Liver (tissue), 9 donors: Measurements from ENCODE around the gene RPTOR. TPM values are rescaled to one million over a fixed set of nuclear protein-coding genes. Genes with fewer than 3 reads are reported as not detected.

Source experiments
- DNase-seq: peaks from one replicate; pipeline ENCODE4 v3.0.0-alpha.2; 2017; ENCODE audit warnings: low spot score
- H3K27ac ChIP-seq, 2 donors: one replicate each; pipeline ENCODE4 v1.7.0; 2013; ENCODE audit warnings: inconsistent platforms in 2 of 2, low read length in 2 of 2, control low read depth in 1 of 2, low read depth in 1 of 2, mild to moderate bottlenecking in 1 of 2
- H3K27me3 ChIP-seq, 4 donors: one replicate each; pipeline versions ENCODE4 v1.6.1 to v1.7.0; 2013; ENCODE audit warnings: low read length in 3 of 4, inconsistent platforms in 1 of 4, mild to moderate bottlenecking in 1 of 4, moderate library complexity in 1 of 4; ENCODE audit not compliant: control insufficient read depth in 4 of 4, insufficient read depth in 4 of 4
- H3K36me3 ChIP-seq, 4 donors: one replicate each; pipeline versions ENCODE4 v1.6.1 to v1.7.0; 2013; ENCODE audit warnings: low read length in 3 of 4, mild to moderate bottlenecking in 3 of 4, low read depth in 1 of 4, moderate library complexity in 1 of 4; ENCODE audit not compliant: control insufficient read depth in 4 of 4, insufficient read depth in 3 of 4
- H3K4me1 ChIP-seq, 4 donors: one replicate each; pipeline versions ENCODE4 v1.6.1 to v1.7.0; 2013; ENCODE audit warnings: low read length in 3 of 4, mild to moderate bottlenecking in 3 of 4, moderate library complexity in 1 of 4; ENCODE audit not compliant: control insufficient read depth in 4 of 4, insufficient read depth in 4 of 4
- H3K4me3 ChIP-seq, 3 donors: one replicate each; pipeline versions ENCODE4 v1.6.1 to v1.7.0; 2013; ENCODE audit warnings: low read length in 3 of 3, control low read depth in 1 of 3, low read depth in 1 of 3, mild to moderate bottlenecking in 1 of 3
- H3K9ac ChIP-seq, 2 donors: one replicate each; pipeline ENCODE4 v1.7.0; 2013; ENCODE audit warnings: low read length in 2 of 2, mild to moderate bottlenecking in 2 of 2, moderate library complexity in 2 of 2, control low read depth in 1 of 2, low read depth in 1 of 2
- H3K9me3 ChIP-seq, 4 donors: one replicate each; pipeline versions ENCODE4 v1.6.1 to v1.7.0; 2013; ENCODE audit warnings: low read length in 3 of 4; ENCODE audit not compliant: control insufficient read depth in 4 of 4
- EGR1 ChIP-seq, 2 donors: IDR thresholded peaks; 2 replicates each; pipeline ENCODE4 v1.6.1; 2016 to 2018; ENCODE audit warnings: antibody characterized with exemption in 2 of 2, low read depth in 2 of 2
- FOXA1 ChIP-seq: IDR thresholded peaks from 2 replicates; pipeline ENCODE4 v1.6.1; 2016; ENCODE audit warnings: antibody characterized with exemption
- HNF4A ChIP-seq, 2 donors: conservative IDR thresholded peaks; 2 replicates each; pipeline ENCODE4 v1.6.1; 2016; ENCODE audit warnings: antibody characterized with exemption in 2 of 2, mild to moderate bottlenecking in 2 of 2
- JUND ChIP-seq, 2 donors: IDR thresholded peaks; 2 replicates each; pipeline ENCODE4 v1.6.1; 2016; ENCODE audit warnings: antibody characterized with exemption in 2 of 2
- NR2F2 ChIP-seq: IDR thresholded peaks from 2 replicates; pipeline ENCODE4 v1.6.1; 2016; ENCODE audit warnings: antibody characterized with exemption
- RAD21 ChIP-seq, 2 donors: IDR thresholded peaks; 2 replicates each; pipeline ENCODE4 v1.6.1; 2016; ENCODE audit warnings: antibody characterized with exemption in 2 of 2, mild to moderate bottlenecking in 2 of 2
- RXRA ChIP-seq, 2 donors: IDR thresholded peaks; 2 replicates each; pipeline ENCODE4 v1.6.1; 2017 to 2018; ENCODE audit warnings: antibody characterized with exemption in 2 of 2, mild to moderate bottlenecking in 1 of 2
- WGBS: extraction: QIAGEN DNeasy Blood & Tissue Kit; methylation state at CpG from one replicate; pipeline ENCODE4 v1.1.7; 2013; 5-methylcytosine and 5-hydroxymethylcytosine counted together
- polyA plus RNA-seq, 2 donors: library from polyadenylated mRNA; stranded (reverse) in 1 of 2; unstranded in 1 of 2; fragments of 200-250 nt in 1 of 2; fragments of >200 nt in 1 of 2; fragmentation: Nextera tagmentation in 1 of 2; extraction: Ambion mirVana in 1 of 2; gene quantifications; one replicate each; pipeline versions ENCODE4 v1.2.1 to v1.2.3, GENCODE V29; 2013 to 2015
- total RNA-seq, 2 donors: library from RNA; depleted of rRNA; stranded (reverse); fragments of >200 nt; gene quantifications; one replicate each; pipeline ENCODE4 v1.2.3, GENCODE V29; 2014
- TF ChIP-seq, protein P1 (sequence below): IDR thresholded peaks from 2 replicates; pipeline ENCODE4 v1.6.1; 2016; ENCODE audit warnings: antibody characterized with exemption
- TF ChIP-seq, protein P2 (sequence below): fragments of 150-350 bp; IDR thresholded peaks from 2 replicates; pipeline ENCODE4 v1.5.1; 2017; ENCODE audit warnings: improper control_type of control experiment, low read depth, low read length; ENCODE audit not compliant: missing input control
- TF ChIP-seq, protein P3 (sequence below): IDR thresholded peaks from 2 replicates; pipeline ENCODE4 v1.6.1; 2016; ENCODE audit warnings: antibody characterized with exemption
- donor health status: healthy.
- donor health status: healthy.
- donor health status: healthy.
- donor health status: healthy.
- donor health status: healthy.

RPTOR gene
- total and polyA plus RNA-seq, 4 donors, result 4.8 to 25.4 (median 11.6) TPM

DNA sequence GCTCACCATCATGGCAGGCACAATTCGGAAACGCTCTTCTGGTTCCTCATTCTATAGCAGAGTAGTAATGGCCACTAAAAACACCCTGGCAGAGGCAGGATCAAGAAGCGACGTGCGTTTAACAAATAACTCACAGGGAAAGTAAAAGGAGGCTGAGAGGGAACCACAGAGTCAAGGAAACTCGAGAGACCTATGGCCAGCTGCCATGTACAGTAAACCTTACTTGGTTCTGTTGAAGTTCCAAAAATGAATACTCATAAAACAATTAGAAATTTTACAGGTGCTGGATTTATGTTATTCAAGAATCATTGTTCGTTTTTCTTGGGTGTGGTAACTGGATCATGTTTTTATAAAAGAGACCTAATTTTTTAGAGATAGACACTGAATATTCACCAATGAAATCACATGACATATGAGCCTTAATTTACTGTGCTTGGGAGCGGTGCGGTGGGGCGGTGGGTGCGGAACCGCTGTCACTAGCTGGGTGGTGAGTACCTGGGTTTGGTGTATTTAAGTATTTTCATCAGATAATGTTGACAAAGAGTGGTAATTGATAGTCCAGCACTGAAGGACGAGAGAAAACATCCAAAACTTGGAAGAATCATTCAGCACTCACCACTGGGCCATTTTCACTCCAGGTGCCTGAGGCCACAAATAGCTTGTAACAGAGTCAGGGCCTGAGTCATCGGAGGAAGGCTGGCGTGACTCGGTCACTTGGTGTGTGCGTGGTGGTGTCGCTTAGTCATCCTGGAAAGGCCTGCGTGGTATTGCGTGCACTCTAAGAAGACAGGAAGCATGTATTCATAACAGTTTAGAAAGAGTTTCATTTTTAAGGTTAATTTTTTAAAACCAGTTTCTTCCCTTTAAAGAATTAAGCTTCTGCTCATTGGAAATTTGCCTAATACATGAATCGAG is 311.6 kb downstream of the RPTOR start:
- no peak for DNase-seq
- Histone ChIP-seq H3K27me3 (no peaks in the 10 kb centered on the region), H3K4me3 (no peak overlapping the region), H3K9ac (no peak overlapping the region), H3K9me3 (no peaks in the 10 kb centered on the region), H3K36me3 (peaks cover 0 to 10% (median 5%) of the 10 kb centered on the region in 4 donors), H3K4me1 (no peaks in the 10 kb centered on the region), H3K27ac (no peak overlapping the region)
- no peak for TF ChIP-seq JUND (IDR thresholded peaks at IDR 0.05)
- TF ChIP-seq FOXA1, result no peak
- TF ChIP-seq, protein P1, sequence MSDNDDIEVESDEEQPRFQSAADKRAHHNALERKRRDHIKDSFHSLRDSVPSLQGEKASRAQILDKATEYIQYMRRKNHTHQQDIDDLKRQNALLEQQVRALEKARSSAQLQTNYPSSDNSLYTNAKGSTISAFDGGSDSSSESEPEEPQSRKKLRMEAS, result no peak
- TF ChIP-seq, protein P2, sequence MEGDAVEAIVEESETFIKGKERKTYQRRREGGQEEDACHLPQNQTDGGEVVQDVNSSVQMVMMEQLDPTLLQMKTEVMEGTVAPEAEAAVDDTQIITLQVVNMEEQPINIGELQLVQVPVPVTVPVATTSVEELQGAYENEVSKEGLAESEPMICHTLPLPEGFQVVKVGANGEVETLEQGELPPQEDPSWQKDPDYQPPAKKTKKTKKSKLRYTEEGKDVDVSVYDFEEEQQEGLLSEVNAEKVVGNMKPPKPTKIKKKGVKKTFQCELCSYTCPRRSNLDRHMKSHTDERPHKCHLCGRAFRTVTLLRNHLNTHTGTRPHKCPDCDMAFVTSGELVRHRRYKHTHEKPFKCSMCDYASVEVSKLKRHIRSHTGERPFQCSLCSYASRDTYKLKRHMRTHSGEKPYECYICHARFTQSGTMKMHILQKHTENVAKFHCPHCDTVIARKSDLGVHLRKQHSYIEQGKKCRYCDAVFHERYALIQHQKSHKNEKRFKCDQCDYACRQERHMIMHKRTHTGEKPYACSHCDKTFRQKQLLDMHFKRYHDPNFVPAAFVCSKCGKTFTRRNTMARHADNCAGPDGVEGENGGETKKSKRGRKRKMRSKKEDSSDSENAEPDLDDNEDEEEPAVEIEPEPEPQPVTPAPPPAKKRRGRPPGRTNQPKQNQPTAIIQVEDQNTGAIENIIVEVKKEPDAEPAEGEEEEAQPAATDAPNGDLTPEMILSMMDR, result no peak
- TF ChIP-seq RXRA (IDR thresholded peaks at IDR 0.05), result no peak
- no peak for TF ChIP-seq NR2F2
- 86% methylated on average over 21 of the region's 21 CpGs for WGBS

DNA sequence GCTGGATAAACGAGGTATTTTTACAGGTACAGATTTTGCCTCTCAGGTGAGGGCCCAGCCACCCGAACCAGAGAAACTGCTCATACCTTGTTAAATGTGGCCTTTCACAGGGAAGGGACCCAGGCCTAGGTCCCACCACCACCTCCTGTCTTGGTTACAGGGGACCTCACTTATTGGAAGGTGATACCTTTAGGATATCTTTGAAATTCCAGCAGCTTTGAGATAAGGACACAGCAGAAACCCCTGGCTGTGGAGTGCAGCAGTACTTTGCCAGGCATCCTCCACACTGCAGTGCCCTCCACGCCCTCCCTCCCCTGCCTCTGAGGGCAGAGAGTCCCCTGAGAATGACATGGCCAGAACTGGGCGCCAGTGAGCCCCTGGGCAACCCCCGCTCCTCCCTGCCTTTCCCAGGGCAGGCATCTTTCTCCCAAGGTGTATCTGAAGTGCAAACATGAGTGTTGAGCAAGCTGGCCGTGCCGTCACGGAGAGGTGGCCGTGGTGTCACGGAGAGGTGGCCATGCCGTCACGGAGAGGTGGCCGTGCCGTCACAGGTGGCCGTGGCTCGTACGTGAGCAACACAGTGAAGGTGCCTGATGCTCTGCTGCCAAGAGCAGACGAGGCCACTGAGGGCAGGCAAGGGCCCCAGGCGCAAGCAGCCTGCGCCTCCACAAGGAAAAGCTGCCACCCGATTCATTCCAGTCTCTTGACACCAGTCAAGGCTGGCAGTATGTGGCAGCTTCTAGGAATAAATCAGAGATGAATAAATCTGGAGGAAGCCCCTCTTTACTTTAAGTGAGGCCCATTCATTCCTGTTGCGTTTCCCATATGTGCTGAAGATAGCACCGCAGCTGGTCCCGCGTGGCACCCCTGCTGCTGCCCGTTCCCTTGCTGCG is 312.5 kb downstream of the RPTOR start:
- TF ChIP-seq HNF4A (conservative IDR thresholded peaks at IDR 0.05), result no peak
- no peak for TF ChIP-seq RAD21 (IDR thresholded peaks at IDR 0.05)
- TF ChIP-seq NR2F2, result no peak
- no peak for TF ChIP-seq EGR1 (IDR thresholded peaks at IDR 0.05; ENCODE audit: low read depth in 2 of 2)
- TF ChIP-seq, protein P3, sequence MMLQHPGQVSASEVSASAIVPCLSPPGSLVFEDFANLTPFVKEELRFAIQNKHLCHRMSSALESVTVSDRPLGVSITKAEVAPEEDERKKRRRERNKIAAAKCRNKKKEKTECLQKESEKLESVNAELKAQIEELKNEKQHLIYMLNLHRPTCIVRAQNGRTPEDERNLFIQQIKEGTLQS, result no peak
- no peak for TF ChIP-seq FOXA1
- Histone ChIP-seq H3K9me3 (no peaks in the 10 kb centered on the region), H3K36me3 (peaks cover 0 to 10% (median 5%) of the 10 kb centered on the region in 4 donors), H3K4me1 (no peaks in the 10 kb centered on the region), H3K27ac (no peak overlapping the region), H3K27me3 (no peaks in the 10 kb centered on the region), H3K9ac (no peak overlapping the region), H3K4me3 (no peak overlapping the region)
- DNase-seq, result no peak
- WGBS, result 96% methylated on average over 27 of the region's 27 CpGs

DNA sequence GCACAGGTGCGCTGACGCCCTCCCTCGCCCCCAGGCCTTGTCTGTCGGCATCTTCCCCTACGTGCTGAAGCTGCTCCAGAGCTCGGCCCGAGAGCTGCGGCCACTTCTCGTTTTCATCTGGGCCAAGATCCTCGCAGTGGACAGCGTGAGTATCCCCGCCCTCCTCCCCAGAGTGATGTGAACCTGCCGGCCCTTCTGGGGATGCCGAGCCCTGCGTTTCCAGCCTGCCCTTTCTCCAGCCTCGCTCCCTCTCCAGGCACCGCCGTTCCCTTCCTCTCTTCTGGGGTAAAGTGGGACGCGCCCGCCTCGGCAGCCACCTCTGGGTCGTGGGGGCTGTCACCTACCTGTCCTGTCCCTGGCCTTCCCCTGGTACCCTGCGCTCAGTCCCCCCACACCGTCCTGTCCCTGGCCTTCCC is 313.1 kb downstream of the RPTOR start:
- H3K27me3 ChIP-seq, result no peaks in the 10 kb centered on the region
- no peak for DNase-seq
- no peaks in the 10 kb centered on the region for H3K9me3 ChIP-seq
- no peak for TF ChIP-seq EGR1 (IDR thresholded peaks at IDR 0.05; ENCODE audit: low read depth in 2 of 2)
- TF ChIP-seq, protein P3, result no peak
- TF ChIP-seq FOXA1, result no peak
- TF ChIP-seq RXRA (IDR thresholded peaks at IDR 0.05), result no peak
- WGBS, result 98% methylated on average over 25 of the region's 25 CpGs
- no peaks in the 10 kb centered on the region for H3K4me1 ChIP-seq
- no peak overlapping the region for H3K9ac ChIP-seq
- no peak overlapping the region for H3K4me3 ChIP-seq
- H3K27ac ChIP-seq, result no peak overlapping the region
- H3K36me3 ChIP-seq, result peaks cover 0 to 7% (median 5%) of the 10 kb centered on the region in 4 donors
